BLaER1 (cell line): Measurements from ENCODE around the gene CCDC175.
A peak's percentile ranks its signal among the peaks of the same experiment; 100 is the strongest.

ENCODE experiments used
- H3K27ac ChIP-seq: shearing (Covaris generic); formaldehyde crosslinking; 2 replicates; pipeline ENCODE4 v1.8.1; 2022
- H3K27me3 ChIP-seq: shearing (Covaris generic); formaldehyde crosslinking; 2 replicates; pipeline ENCODE4 v1.8.1; 2022
- H3K36me3 ChIP-seq: shearing (Covaris generic); formaldehyde crosslinking; 2 replicates; pipeline ENCODE4 v1.8.1; 2022
- H3K4me1 ChIP-seq: shearing (Covaris generic); formaldehyde crosslinking; 2 replicates; pipeline ENCODE4 v1.8.1; 2022
- H3K4me2 ChIP-seq: shearing (Covaris generic); formaldehyde crosslinking; 2 replicates; pipeline ENCODE4 v1.8.1; 2022
- H3K4me3 ChIP-seq: shearing (Covaris generic); formaldehyde crosslinking; 2 replicates; pipeline ENCODE4 v1.8.1; 2022
- H3K9ac ChIP-seq: shearing (Covaris generic); formaldehyde crosslinking; 2 replicates; pipeline ENCODE4 v1.8.1; 2022
- H3K9me3 ChIP-seq: shearing (Covaris generic); formaldehyde crosslinking; 2 replicates; pipeline ENCODE4 v1.8.1; 2022
- H4K20me1 ChIP-seq: shearing (Covaris generic); formaldehyde crosslinking; 2 replicates; pipeline ENCODE4 v1.8.1; 2022
- Cebpa-rat ChIP-seq: shearing (Covaris generic); IDR thresholded peaks from 2 replicates; pipeline ENCODE4 v1.8.1; 2022

Gene CCDC175

DNA sequence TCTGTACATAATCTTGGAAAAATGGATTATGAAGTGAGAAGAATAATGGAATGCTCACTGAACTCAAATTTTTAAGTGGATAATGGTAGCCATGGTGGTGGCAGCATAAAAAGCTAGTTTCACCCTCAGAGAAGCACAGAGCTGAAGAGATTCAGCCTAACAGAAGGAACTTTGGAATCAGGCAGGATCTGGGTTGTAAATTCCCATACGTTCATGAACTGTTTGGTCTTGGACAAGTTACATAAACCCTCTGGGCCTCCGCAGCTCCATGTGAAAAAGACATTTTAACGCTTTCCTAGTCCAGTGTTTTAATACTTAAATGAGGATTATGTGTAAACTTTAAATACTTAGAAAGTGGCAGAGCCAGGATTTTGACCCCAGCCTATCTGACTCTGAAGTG lies 65.6 kb downstream of the CCDC175 start:
- H3K4me2 ChIP-seq = no peak overlapping the region
- no peaks in the 10 kb centered on the region for H3K9me3 ChIP-seq
- no peaks in the 10 kb centered on the region for H3K4me1 ChIP-seq
- no peaks in the 10 kb centered on the region for H4K20me1 ChIP-seq
- H3K9ac ChIP-seq = no peak overlapping the region
- H3K4me3 ChIP-seq = no peak overlapping the region
- no peaks in the 10 kb centered on the region for H3K36me3 ChIP-seq
- no peak overlapping the region for H3K27ac ChIP-seq
- no peaks in the 10 kb centered on the region for H3K27me3 ChIP-seq
- TF ChIP-seq Cebpa-rat = no peak

DNA sequence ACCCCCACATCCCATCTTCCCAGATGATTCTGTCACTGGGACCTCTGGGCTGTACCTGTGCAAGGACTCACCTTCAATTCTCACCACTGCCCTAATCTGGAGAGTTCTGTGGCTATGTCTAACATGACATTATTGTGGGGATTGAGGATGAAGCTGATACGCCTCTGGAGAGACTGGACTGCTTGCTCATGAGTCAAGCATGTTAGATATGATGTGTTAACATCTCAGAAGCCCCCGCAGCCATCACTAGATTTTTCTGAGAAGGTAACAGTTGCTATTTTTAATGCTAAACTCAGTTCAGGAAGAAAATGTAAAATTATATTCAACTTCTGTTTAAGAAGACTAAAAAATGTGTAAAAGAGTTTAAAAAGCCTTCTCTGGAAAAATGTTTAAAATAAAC lies 66.6 kb downstream of the CCDC175 start:
- Histone ChIP-seq H3K4me1 (no peaks in the 10 kb centered on the region), H3K4me3 (no peak overlapping the region), H3K27ac (no peak overlapping the region)

DNA sequence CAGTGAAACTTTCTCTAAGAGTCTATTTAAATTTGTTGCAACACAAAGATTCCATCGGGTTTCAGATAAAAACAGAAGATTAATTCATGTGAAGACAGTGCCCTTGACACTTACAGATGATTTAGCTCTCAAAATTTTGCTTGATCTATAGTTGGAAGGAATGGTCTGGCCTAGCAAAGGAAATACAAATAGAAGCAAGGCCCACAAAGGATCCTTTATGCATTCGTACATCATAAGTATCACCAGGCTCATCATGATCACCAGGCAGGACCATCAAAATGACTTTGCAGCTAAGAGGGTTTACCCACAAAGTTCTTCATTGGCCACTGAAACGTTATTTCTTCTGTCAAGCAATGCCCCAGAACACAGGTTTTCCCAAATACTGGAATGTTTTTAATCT lies 67.5 kb downstream of the CCDC175 start:
- Histone ChIP-seq H3K9me3 (no peaks in the 10 kb centered on the region), H3K4me1 (0 out of 2 replicates have a peak, but pooled peaks cover 4% of the 10 kb centered on the region), H3K4me3 (no peak overlapping the region), H3K27ac (no peak overlapping the region), H3K36me3 (peaks cover 2% of the 10 kb centered on the region), H4K20me1 (no peaks in the 10 kb centered on the region), H3K4me2 (no peak overlapping the region), H3K27me3 (no peaks in the 10 kb centered on the region), H3K9ac (no peak overlapping the region)
- TF ChIP-seq Cebpa-rat = no peak

More for the DNA sequence above, 66.6 kb downstream of the CCDC175 start:
- H3K4me2 ChIP-seq = no peak overlapping the region
- H3K9ac ChIP-seq = no peak overlapping the region
- no peaks in the 10 kb centered on the region for H3K36me3 ChIP-seq
- no peaks in the 10 kb centered on the region for H3K27me3 ChIP-seq
- no peaks in the 10 kb centered on the region for H3K9me3 ChIP-seq
- no peaks in the 10 kb centered on the region for H4K20me1 ChIP-seq
- TF ChIP-seq Cebpa-rat = no peak

DNA sequence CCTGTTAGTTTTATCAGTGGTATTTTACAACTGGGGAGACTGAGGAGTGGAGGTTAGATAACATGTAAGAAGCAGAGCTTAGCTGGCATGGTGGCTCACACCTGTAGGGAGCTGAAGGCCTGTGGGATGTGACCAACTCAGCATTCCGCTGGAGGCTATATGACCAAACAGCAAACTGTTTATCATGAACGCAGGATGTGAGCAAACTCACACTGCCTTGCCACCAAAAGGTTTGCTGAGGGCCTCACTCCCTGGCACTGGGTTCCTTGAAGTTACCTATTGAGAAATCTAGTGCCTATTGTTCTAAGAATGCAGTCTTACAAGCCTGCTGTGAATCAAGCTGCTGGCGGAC lies 68.9 kb downstream of the CCDC175 start:
- Histone ChIP-seq H4K20me1 (no peaks in the 10 kb centered on the region), H3K4me3 (no peak overlapping the region), H3K36me3 (peaks cover 15% of the 10 kb centered on the region), H3K9me3 (no peaks in the 10 kb centered on the region), H3K27ac (no peak overlapping the region), H3K27me3 (no peaks in the 10 kb centered on the region), H3K4me1 (0 out of 2 replicates have a peak, but pooled peaks cover 4% of the 10 kb centered on the region), H3K4me2 (no peak overlapping the region), H3K9ac (no peak overlapping the region)
- no peak for TF ChIP-seq Cebpa-rat

DNA sequence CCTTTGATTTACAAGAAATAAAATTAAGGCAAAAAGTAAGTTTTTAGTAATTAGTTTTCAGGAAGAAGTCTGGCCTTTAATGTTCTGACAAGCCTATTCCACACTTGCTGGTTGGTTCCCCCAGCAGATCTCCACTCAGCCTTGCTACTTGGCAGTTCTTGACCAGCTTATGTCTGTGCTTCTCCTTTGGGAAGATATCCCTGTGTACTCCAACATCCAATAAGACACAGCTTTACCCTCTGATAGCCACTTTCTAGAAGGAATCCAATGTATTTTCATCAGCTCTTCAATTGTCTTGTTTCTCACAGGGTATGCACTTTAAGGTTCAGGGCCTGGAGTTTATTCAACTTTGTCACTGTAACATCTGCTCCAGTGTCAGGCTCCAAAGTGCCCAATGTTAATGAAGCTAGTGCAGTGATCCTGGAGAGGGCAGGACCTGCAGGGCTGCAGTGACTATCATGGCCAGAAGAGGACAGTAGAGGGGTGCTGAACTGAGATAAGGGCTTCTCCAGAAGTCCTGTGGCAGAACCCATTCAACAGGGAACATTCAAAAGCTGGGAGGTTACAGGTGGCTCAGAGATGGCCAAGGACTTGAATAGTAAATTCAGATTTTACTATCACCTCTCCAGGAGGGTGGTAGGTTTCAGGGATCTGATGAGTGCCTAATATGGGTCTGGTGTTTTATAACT lies 69.4 kb downstream of the CCDC175 start:
- Histone ChIP-seq H3K4me1 (0 out of 2 replicates have a peak, but pooled peaks cover 4% of the 10 kb centered on the region), H3K36me3 (peaks cover 16% of the 10 kb centered on the region), H3K27me3 (no peaks in the 10 kb centered on the region), H3K27ac (no peak overlapping the region), H3K9ac (no peak overlapping the region), H3K9me3 (no peaks in the 10 kb centered on the region), H4K20me1 (no peaks in the 10 kb centered on the region), H3K4me2 (no peak overlapping the region), H3K4me3 (no peak overlapping the region)
- no peak for TF ChIP-seq Cebpa-rat

DNA sequence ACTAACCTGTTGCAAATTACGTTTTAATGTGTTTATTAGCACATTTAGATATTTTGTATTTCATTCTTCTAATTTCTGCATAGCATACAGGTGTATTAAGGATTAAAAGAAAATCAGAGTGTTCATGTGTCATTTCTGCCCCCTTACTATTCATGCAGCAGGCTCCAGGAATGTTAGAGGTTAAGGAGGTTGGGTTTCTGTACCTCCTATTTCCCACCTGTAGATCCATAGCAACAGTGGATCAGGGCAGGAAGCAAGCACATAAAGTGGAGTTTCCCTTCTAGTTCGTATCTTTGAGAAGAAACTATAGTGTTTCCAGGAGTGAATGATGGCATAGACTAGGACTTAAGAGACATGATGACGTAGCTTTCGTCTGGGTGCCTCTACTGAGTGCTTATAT lies 73.4 kb downstream of the CCDC175 start:
- Histone ChIP-seq H3K4me3 (no peak overlapping the region), H3K4me1 (0 out of 2 replicates have a peak, but pooled peaks cover 4% of the 10 kb centered on the region), H3K27me3 (no peaks in the 10 kb centered on the region), H4K20me1 (0 out of 2 replicates have a peak, but pooled peaks cover 5% of the 10 kb centered on the region), H3K4me2 (no peak overlapping the region), H3K9me3 (no peaks in the 10 kb centered on the region), H3K36me3 (peaks cover 38% of the 10 kb centered on the region), H3K9ac (no peak overlapping the region), H3K27ac (no peak overlapping the region)
- TF ChIP-seq Cebpa-rat = no peak

DNA sequence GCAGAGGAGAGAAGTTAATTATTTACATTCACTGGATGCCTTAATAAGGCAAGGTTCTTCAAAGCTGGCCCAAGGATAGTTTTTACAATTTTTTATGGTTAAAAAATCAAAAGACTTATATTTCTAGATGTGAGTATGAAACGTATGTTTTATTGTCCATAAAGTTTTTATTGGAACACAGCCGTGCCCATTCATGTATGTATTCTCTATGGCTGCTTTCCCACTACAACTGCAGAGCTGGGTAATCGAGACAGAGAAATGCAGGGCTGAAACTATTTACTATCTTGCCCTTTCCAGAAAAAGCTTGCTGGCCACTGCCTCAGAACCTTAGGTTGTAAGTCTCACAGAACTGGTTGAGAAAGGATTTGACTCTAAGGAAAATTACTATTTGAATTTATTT lies 75.9 kb downstream of the CCDC175 start:
- no peak overlapping the region for H3K4me3 ChIP-seq
- TF ChIP-seq Cebpa-rat = no peak
- no peak overlapping the region for H3K4me2 ChIP-seq
- peaks cover 57% of the 10 kb centered on the region for H3K36me3 ChIP-seq
- no peak overlapping the region for H3K27ac ChIP-seq
- no peaks in the 10 kb centered on the region for H3K9me3 ChIP-seq
- H3K4me1 ChIP-seq = 0 out of 2 replicates have a peak, but pooled peaks cover 4% of the 10 kb centered on the region
- H3K9ac ChIP-seq = no peak overlapping the region
- no peaks in the 10 kb centered on the region for H3K27me3 ChIP-seq
- 0 out of 2 replicates have a peak, but pooled peaks cover 5% of the 10 kb centered on the region for H4K20me1 ChIP-seq

DNA sequence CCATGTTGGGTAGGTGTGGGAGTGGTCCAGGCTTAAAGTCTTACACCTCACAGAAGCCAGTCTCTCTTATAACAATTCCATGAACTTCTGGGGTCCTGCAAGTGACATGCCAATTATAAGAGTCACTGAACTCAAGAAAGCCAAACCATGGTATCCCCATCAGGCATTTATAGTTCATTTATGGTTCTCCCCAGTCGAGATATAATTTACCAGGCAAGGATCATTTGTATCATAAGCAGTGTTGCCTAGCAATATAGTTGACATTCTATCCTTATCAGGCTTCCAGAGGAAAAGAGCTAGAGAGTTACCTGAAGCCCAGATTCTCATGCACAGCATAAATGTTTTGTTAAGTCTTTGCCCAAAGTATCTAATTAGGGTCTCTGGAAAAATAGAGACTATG lies 84.2 kb downstream of the CCDC175 start:
- TF ChIP-seq Cebpa-rat = no peak
- H4K20me1 ChIP-seq = no peaks in the 10 kb centered on the region
- no peak overlapping the region for H3K9ac ChIP-seq
- H3K27me3 ChIP-seq = no peaks in the 10 kb centered on the region
- H3K4me3 ChIP-seq = no peak overlapping the region
- H3K4me2 ChIP-seq = no peak overlapping the region
- no peaks in the 10 kb centered on the region for H3K4me1 ChIP-seq
- H3K9me3 ChIP-seq = peaks cover 4% of the 10 kb centered on the region; the same call in 1 of the 2 replicates
- H3K27ac ChIP-seq = no peak overlapping the region
- peaks cover 83% of the 10 kb centered on the region for H3K36me3 ChIP-seq

DNA sequence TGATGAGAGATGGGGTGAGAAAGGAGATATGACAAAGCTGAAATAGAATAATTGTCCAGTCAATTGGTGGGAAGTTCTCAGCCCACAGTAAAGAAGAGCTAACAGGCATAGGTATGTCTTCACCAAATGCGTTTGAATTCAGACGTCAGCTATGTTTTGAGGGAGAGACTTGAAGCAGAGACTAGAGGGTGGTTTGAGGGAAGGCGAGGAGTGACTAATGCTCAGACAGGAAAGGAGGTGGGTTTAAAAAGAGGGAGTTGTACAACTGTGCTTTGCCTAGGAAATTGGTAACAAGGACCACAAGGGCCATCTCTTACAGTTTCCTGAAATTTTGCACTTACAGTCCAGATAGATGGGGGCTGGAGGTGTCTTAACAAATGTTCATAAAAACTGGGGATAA lies 85.9 kb downstream of the CCDC175 start:
- H3K4me1 ChIP-seq = peaks cover 8% of the 10 kb centered on the region
- no peak for TF ChIP-seq Cebpa-rat
- H3K27me3 ChIP-seq = no peaks in the 10 kb centered on the region
- no peak overlapping the region for H3K4me3 ChIP-seq
- H3K9me3 ChIP-seq = peaks cover 4% of the 10 kb centered on the region; the same call in 1 of the 2 replicates
- no peaks in the 10 kb centered on the region for H4K20me1 ChIP-seq
- peaks cover 68% of the 10 kb centered on the region for H3K36me3 ChIP-seq
- H3K4me2 ChIP-seq = no peak overlapping the region
- H3K27ac ChIP-seq = no peak overlapping the region
- H3K9ac ChIP-seq = no peak overlapping the region

DNA sequence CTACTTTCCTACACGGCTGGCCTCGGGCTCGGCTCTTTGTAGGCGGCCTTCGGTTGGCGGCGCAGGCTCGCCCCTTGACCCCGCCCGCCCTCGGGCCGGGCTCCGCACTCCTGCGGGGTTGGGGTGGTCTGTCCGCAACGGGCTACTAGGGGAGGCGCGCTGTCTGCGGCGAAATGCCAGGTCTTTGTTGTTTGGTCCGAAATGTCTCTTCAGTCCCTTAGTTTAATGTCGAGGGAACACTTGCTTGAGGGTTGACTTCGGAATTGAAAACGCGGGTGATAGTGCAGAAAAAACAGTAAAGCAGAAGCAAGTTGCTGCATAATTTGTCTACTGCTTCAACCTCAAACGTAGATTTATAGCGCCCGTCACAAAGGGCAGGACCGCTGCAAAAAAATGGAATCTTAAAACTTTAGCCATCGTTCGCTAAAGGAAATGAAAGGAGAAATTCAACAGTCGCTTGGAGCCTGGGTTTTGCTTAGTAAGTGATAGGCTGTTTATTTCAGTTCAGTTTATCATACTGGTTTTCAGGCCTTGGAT lies 91.9 kb downstream of the CCDC175 start:
- Histone ChIP-seq H3K4me2 (peak overlapping the region; percentile 74), H4K20me1 (peaks cover 31% of the 10 kb centered on the region), H3K9ac (peak overlapping the region; percentile 89), H3K36me3 (peaks cover 20% of the 10 kb centered on the region), H3K4me3 (peak overlapping the region; percentile 83), H3K9me3 (no peaks in the 10 kb centered on the region), H3K27me3 (no peaks in the 10 kb centered on the region), H3K27ac (peak overlapping the region; percentile 89), H3K4me1 (peaks cover 51% of the 10 kb centered on the region)
- no peak for TF ChIP-seq Cebpa-rat
